ENCODE results near the gene PARK7. TPM values are rescaled to one million over a fixed set of nuclear protein-coding genes. Genes with fewer than 3 reads are reported as not detected.

Gene PARK7
- total RNA-seq, 1 donor from 2014 or later, result 291 TPM

DNA sequence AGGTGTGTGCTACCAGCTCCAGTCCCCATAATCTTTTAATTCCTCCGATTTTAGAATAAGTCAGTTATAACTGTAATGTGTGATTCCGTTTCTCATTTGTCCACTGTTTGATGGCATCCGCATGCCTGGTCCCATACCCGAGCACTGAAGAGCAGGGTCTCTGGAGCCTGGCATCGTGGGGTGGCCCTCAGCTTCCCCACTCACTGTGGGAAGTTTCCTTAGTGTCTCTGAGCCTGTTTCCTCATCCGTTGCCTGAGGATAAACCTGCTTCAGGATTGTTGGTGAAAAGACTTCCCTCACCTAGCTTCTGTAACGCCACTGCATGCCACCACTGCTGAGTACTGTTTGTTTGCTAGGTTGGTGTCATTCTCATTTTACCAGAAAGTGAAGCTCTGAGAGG lies 19.5 kb downstream of the PARK7 start:
- DNase-seq (ENCODE audit: low read depth), result no peak

GRCh38 chr1:7983086-7983778 lies 21.7 kb downstream of the PARK7 start:
- no peak for DNase-seq (ENCODE audit: low read depth)

DNA sequence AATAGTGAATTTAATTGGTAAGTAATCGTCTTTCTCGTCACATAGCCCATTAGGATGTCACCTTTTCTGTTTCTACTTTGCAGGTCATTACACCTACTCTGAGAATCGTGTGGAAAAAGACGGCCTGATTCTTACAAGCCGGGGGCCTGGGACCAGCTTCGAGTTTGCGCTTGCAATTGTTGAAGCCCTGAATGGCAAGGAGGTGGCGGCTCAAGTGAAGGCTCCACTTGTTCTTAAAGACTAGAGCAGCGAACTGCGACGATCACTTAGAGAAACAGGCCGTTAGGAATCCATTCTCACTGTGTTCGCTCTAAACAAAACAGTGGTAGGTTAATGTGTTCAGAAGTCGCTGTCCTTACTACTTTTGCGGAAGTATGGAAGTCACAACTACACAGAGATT lies 23.3 kb downstream of the PARK7 start:
- DNase-seq (ENCODE audit: low read depth), result no peak

GRCh38 chr1:7985851-7986612 lies 24.5 kb downstream of the PARK7 start:
- DNase-seq (ENCODE audit: low read depth), result no peak

GRCh38 chr1:7987528-7987927 lies 26.0 kb downstream of the PARK7 start:
- DNase-seq (ENCODE audit: low read depth), result no peak

DNA sequence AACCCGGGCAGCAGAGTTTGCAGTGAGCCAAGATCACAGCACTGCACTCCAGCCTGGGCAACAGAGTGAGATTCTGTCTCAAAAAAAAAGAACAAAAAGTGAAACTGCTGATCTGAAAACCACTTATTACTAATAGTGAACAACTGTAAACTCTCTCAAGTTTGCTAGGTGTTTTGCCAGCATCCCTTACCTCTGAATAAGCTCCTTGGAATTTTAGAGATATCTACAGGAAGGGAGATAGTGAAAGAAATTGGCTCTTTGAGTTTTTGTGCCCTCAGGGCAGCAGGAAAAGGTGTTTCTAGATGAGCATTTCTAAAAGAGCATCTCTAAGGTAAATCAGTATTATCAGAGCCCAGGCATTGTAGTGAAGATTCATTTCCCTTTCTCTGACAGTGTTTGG lies 27.1 kb downstream of the PARK7 start:
- no peak for DNase-seq (ENCODE audit: low read depth)

GRCh38 chr1:7989762-7990428 lies 28.4 kb downstream of the PARK7 start:
- no peak for DNase-seq (ENCODE audit: low read depth)

DNA sequence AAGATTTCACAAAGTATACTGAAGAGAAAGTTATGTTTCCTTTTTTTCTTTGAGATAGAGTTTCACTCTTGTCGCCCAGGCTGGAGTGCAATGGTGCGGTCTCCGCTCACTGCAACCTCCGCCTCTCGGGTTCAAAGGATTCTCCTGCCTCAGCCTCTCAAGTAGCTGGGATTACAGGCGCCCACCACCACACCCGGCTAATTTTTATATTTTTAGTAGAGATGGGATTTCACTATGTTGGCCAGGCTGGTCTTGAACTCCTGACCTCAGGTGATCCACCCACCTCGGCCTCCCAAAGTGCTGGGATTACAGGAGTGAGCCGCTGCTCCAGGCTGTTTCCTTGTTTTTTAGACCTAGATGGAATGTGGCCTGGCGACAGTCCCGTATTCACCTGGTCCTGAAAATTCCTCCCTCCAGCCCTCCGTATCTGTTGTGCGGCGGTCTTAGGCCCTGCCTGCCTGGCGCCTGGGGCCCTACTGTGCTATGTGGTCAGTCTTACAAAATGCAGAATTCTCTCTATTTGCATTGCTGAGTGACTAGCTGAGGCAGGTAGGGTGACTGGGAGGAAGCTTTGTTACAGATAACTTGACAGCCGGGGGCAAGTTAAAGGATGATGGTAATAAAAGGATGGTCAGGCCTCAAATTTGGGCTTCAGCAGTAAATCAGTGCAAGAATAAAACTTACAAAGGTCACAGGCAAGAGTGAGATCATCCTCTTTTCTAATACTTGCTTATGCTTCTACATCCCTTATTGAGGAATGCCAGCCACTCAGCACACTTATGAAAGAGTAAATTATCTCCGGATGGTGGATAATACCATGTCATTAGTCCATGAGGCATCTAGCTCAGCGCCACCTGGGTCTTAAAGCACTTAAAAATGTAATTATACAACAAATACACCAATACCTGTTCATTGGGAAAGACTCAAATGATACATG lies 30.3 kb downstream of the PARK7 start:
- no peak for DNase-seq (ENCODE audit: low read depth)

DNA sequence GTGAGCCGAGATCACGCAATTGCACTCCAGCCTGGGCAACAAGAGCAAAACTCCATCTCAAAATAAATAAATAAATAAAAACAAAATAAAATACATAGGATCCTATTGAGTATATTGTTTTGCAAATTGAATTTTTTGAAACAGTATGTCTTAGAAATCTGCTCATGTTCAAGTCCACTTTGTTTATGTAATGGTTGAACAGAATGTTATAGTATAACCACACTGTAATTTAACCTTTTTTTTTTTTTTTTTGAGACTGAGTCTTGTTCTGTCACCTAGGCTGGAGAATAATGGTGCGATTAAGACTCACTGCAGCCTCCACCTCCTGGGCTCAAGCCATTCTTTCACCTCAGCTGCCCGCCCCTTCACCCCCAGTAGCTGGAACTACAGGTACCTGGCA lies 31.4 kb downstream of the PARK7 start:
- DNase-seq (ENCODE audit: low read depth), result no peak

DNA sequence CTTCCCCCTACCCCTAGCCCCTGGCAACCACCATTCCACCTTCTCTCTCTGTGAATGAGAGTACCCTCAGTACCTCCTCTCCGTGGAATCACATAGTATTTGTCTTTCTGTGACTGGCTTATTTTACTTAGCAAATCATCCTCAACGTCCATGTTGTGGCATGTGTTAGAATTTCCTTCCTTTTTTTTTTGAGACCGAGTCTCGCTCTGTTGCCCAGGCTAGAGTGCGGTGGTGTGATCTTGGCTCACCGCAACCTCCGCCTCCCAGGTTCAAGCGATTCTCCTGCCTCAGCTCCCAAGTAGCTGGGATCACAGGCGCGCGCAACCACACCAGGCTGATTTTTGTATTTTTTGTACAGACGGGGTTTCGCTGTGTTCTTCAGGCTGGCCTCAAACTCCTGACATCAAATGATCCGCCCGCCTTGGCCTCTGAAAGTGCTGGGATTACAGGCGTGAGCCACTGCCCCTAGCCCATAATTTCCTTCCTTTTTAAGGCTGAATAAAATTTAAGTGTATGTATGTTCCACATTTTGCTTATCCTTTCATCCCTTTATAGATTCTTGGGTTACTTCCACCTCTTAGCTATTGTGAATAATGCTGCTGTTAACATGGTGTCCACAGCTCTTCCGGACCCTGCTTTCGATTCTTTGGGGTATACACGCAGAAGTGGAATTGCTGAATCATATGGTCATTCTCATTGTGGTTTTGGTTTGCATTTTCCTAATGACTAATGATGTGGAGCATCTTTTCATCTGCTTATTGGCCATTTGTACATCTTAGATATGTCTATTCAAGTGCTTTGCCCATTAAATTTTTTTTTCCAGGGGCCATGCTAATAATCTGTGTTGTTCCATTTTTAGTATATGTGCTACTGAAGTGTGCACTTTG lies 32.3 kb downstream of the PARK7 start:
- DNase-seq (ENCODE audit: low read depth), result peak; percentile 72

DNA sequence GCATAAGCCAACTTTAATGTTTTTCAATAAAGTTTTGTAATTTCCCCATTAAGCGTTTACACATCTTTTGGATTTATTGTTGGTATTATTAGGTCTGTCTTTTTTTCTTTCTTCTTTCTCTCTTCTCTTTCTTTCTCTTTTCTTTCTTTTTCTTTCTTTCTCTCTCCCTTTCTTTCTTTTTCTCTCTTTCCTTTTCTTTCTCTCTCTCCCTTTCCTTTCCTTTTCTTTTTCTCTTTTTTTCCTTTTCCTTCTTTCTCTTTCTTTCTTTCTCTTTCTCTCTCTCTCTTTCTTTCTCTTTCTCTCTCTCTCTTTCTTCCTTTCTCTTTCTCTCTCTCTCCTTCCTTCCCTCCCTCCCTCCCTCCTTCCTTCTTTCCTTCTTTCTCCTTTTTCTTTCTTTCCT lies 33.3 kb downstream of the PARK7 start:
- no peak for DNase-seq (ENCODE audit: low read depth)

GRCh38 chr1:7995437-7995836 lies 33.9 kb downstream of the PARK7 start:
- DNase-seq (ENCODE audit: low read depth), result no peak

DNA sequence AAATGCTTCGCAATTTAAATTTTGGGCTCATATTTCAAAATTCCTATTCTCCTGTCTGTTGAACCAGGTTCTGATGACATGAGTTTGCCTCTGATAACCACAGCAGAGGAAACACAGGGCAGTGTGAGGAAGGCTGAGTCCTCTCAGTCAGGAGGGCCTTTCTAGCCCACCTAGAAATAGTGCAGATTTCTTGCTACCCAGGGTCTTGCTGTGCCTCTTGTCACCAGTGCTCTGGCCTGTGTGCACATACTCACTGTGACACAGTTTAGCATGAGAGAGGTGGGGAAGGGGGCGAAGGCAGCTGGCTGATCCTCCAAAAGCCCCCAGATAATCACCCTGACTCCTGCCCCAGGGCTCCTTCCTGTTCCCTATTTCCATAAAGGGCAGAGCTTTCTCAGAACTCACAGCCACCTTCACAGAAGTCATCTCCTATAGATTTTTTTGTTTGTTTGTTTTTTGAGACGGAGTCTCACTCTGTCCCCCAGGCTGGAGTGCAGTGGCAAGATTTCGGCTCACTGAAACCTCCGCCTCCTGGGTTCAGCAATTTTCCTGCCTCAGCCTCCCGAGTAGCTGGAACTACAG lies 40.9 kb downstream of the PARK7 start:
- no peak for DNase-seq (ENCODE audit: low read depth)

- DNase-seq (ENCODE audit: low read depth), result no peak
Measured at GRCh38 chr1:8002921-8003320, 41.4 kb downstream of the PARK7 start.

DNA sequence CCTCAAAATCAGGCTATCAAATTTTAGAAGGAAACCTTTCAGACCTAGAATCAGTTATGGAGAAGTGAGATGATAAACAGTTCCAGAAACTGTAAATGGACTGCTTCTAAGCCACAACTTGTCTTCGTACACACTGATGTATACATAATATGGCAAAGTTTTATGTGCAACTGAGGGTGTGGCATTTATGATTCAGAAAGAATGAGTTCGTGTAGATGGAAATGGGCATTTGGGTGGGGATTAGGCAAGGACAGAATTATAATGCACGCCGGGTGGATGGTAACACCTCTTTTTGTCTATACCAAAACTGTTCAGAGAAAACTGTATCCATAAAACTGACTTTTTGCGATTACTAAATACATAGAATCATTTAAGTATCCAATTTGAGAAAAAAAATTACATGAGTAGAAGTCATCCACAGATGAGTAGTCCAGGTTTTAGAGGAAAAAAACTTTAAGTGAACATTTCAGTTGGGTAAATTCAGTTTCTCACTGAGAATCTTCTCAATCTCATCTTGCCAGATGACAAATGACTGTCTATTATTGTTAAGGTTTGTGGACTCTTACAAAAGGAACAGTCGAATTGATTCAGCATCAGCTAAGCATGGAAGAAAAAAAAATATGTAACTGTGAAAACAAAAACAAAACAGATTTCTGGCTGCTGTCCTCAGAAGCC lies 42.1 kb downstream of the PARK7 start:
- DNase-seq (ENCODE audit: low read depth), result no peak

DNA sequence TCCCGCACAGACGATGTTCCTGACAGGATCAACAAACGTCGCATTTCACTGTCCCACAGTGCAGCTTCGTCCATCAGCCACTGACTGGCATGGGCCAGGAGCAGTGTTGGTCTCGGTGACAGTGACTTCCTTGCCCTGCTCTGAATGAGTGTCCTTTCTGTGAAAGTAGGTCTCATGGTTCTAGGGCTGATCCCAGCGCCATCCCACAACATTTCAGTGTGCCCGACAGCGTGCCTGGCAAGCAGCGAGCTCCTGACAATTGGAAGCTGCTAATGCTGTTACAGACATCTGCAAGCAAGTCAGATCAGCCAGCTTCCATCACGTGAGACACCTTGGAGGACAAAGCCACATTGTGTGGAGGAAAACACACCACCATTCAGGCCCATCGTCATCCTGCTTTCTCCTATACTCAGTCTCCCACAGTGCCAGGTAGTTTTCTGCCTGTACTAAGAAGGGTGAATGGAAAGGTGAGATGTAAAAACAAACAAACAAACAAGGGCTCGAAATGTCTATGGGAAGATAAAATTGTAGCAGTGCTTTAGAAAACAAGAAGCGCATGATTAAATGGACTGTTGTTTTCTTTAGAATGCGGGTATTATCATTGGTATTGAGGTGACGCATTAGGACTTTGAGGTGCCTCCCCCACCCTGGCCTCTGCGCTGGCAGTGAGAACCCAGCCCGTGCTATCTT lies 42.7 kb downstream of the PARK7 start:
- DNase-seq (ENCODE audit: low read depth), result no peak

DNA sequence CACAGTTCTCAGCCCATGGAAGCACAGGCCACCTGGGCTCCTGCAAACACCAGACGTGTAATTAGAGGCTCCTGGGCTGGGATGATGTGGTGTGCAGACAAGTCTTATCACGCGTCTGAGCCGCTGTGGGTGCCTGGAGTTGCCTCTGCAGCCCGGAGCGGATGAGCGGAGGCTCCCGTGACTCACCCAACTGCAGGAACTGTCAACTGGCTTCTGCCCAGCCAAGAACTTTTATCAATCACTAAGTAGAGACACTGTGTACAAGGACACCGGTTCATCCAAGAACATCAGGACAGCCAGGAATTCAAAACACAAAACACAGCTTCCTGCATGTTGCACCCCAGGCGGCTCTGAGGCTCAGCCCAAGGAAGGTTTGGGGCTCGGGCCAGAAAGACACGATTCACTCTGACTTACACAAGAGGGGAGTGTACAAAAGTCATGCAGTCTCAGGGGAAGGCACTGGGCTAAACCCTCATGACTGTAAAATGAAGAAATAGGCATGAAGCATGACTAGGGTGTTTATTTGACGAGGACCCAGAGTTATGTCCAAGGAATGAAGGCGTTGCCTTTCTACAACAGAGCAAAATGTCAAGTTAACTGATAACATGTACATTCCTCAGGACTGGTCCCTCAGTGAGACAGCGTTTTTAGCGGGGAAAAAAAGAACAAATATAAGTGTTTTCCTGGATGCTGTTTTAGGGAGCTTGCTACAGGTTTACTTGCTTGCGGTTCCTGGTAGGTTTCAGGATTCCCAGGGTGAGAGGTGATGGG lies 43.5 kb downstream of the PARK7 start:
- peak; percentile 84 for DNase-seq (ENCODE audit: low read depth)
